Vagina (tissue), 2 donors: Measurements from ENCODE around the gene FAM180A. TPM values are rescaled to one million over a fixed set of nuclear protein-coding genes. Genes with fewer than 3 reads are reported as not detected.

Source experiments
- DNase-seq, 2 donors: peaks; one replicate each; pipeline ENCODE4 v3.0.0-alpha.2; 2017; ENCODE audit errors: extremely low spot score in 2 of 2
- H3K27ac ChIP-seq: fragments of 200-600 bp; sonication (generic); one replicate; pipeline ENCODE4 v1.5.1; 2019
- H3K27me3 ChIP-seq: fragments of 200-600 bp; sonication (generic); one replicate; pipeline ENCODE4 v1.5.1; 2019
- H3K36me3 ChIP-seq, 2 donors: fragments of 200-600 bp; sonication (generic); one replicate each; pipeline ENCODE4 v1.5.1; 2017 to 2019
- H3K4me1 ChIP-seq: fragments of 200-600 bp; sonication (generic); one replicate; pipeline ENCODE4 v1.5.1; 2019
- H3K4me3 ChIP-seq, 2 donors: fragments of 200-600 bp; sonication (generic); 1 replicate in 1 of 2; 2 replicates in 1 of 2; pipeline ENCODE4 v1.5.1; 2016 to 2019
- H3K9me3 ChIP-seq: fragments of 200-600 bp; sonication (generic); one replicate; pipeline ENCODE4 v1.5.1; 2019
- CTCF ChIP-seq, 3 experiments: fragments of 450-650 bp in 2 of 3; fragments of 200-600 bp in 1 of 3; sonication (generic) in 1 of 3; IDR thresholded peaks; one replicate each; pipeline ENCODE4 v1.5.1; 2017 to 2019; ENCODE audit warnings: antibody characterized with exemption in 3 of 3, mild to moderate bottlenecking in 2 of 3, moderate library complexity in 2 of 3
- POLR2A ChIP-seq, 2 donors: fragments of 450-650 bp; IDR thresholded peaks; one replicate each; pipeline ENCODE4 v1.6.1; 2017; ENCODE audit warnings: antibody characterized with exemption in 2 of 2, mild to moderate bottlenecking in 2 of 2, moderate library complexity in 2 of 2
- POLR2AphosphoS5 ChIP-seq, 2 donors: sonication (generic); formaldehyde crosslinking; IDR thresholded peaks; one replicate each; pipeline ENCODE4 v1.9.0; 2017; ENCODE audit warnings: antibody characterized with exemption in 2 of 2, mild to moderate bottlenecking in 2 of 2, low read depth in 1 of 2; ENCODE audit not compliant: insufficient read depth in 1 of 2
- intact Hi-C: fragments of 100-400 bp; cut with DNase I; formaldehyde crosslinking; loops from one replicate; pipeline ENCODE4 v1.15.1; 2023
- total RNA-seq: library from RNA; depleted of rRNA; stranded (reverse); fragments of >200 nt; gene quantifications from one replicate; pipeline ENCODE4 v1.2.3, GENCODE V29; 2016

FAM180A gene
- total RNA-seq, 1 donor from 2014 or later = 7.1 TPM

GRCh38 chr7:135682191-135682590 lies 66.4 kb downstream of the FAM180A start:
- no peak overlapping the region for H3K4me3 ChIP-seq
- intact Hi-C loops = no loop called here
- no peak overlapping the region for H3K27ac ChIP-seq
- no peaks in the 10 kb centered on the region for H3K27me3 ChIP-seq
- TF ChIP-seq POLR2AphosphoS5 (IDR thresholded peaks at IDR 0.05; ENCODE audit: insufficient read depth in 1 of 2, low read depth in 1 of 2) (no peak), CTCF (IDR thresholded peaks at IDR 0.05) (no peak), POLR2A (IDR thresholded peaks at IDR 0.05) (no peak)
- no peaks in the 10 kb centered on the region for H3K9me3 ChIP-seq
- peaks cover 28% of the 10 kb centered on the region for H3K4me1 ChIP-seq
- no peak for DNase-seq
- H3K36me3 ChIP-seq = no peaks in the 10 kb centered on the region

GRCh38 chr7:135681762-135682161 lies 66.9 kb downstream of the FAM180A start:
- H3K27ac ChIP-seq = no peak overlapping the region
- no peaks in the 10 kb centered on the region for H3K27me3 ChIP-seq
- H3K36me3 ChIP-seq = no peaks in the 10 kb centered on the region
- H3K4me3 ChIP-seq = no peak overlapping the region
- TF ChIP-seq CTCF (IDR thresholded peaks at IDR 0.05) (no peak), POLR2AphosphoS5 (IDR thresholded peaks at IDR 0.05; ENCODE audit: insufficient read depth in 1 of 2, low read depth in 1 of 2) (no peak), POLR2A (IDR thresholded peaks at IDR 0.05) (no peak)
- H3K9me3 ChIP-seq = no peaks in the 10 kb centered on the region
- intact Hi-C loops = no loop called here
- DNase-seq = no peak
- peaks cover 28% of the 10 kb centered on the region for H3K4me1 ChIP-seq

Other genes starting within 250 kb of the FAM180A start
- gene CNOT4, start 238.7 kb downstream of the FAM180A start, total RNA-seq = 23.3 TPM
- gene NUP205, start 190.9 kb downstream of the FAM180A start, total RNA-seq = 28.2 TPM
- gene STMP1, start 86.3 kb downstream of the FAM180A start, total RNA-seq = 13.5 TPM
- not detected for gene SLC13A4, start 20.6 kb downstream of the FAM180A start, total RNA-seq
- gene MTPN, start 228.5 kb upstream of the FAM180A start, total RNA-seq = 55.7 TPM